Colonic mucosa (tissue), 4 donors: ENCODE measurements around the gene DNTT. TPM values are rescaled to one million over a fixed set of nuclear protein-coding genes. Genes with fewer than 3 reads are reported as not detected.

Source experiments
- DNase-seq: peaks from one replicate; pipeline ENCODE4 v3.0.0-alpha.2; 2020
- H3K27ac ChIP-seq: fragments of 200-600 bp; one replicate; pipeline ENCODE4 v1.8.0; 2021
- H3K27me3 ChIP-seq: fragments of 200-600 bp; one replicate; pipeline ENCODE4 v1.8.0; 2021
- H3K36me3 ChIP-seq: fragments of 200-600 bp; one replicate; pipeline ENCODE4 v1.8.0; 2021
- H3K4me1 ChIP-seq: fragments of 200-600 bp; one replicate; pipeline ENCODE4 v1.8.0; 2021; ENCODE audit warnings: mild to moderate bottlenecking
- H3K4me3 ChIP-seq: fragments of 200-600 bp; one replicate; pipeline ENCODE4 v1.8.0; 2021
- H3K9ac ChIP-seq, 2 donors: one replicate each; pipeline ENCODE4 v1.7.0; 2013; ENCODE audit warnings: control low read depth in 2 of 2, low read depth in 2 of 2, low read length in 2 of 2
- H3K9me3 ChIP-seq: fragments of 200-600 bp; one replicate; pipeline ENCODE4 v1.8.0; 2021
- CTCF ChIP-seq: fragments of 200-600 bp; IDR thresholded peaks from one replicate; pipeline ENCODE4 v1.8.0; 2022; ENCODE audit warnings: antibody characterized with exemption, mild to moderate bottlenecking
- intact Hi-C: fragments of 100-400 bp; cut with DNase I; formaldehyde crosslinking; loops from one replicate; pipeline ENCODE4 v1.14.1; 2022
- total RNA-seq, 2 donors: library from RNA; stranded (reverse); fragmentation: NEBNext Ultra II Directional in 1 of 2; extraction: Animal tissue kit (Norgen Biotek cat#: 25700) in 1 of 2; gene quantifications; one replicate each; pipeline ENCODE4 v1.2.1, GENCODE V29; 2021
- donor health status: healthy.
- donor health status: DM: no; HTN: no; CAD: no.
- donor health status: DM: no; HTN: no; CAD: no.

DNTT gene
- total RNA-seq, 2 donors from 2014 or later: not detected

GRCh38 chr10:96379758-96380157 is 75.5 kb downstream of the DNTT start:
- Histone ChIP-seq H3K4me1 (no peaks in the 10 kb centered on the region), H3K9ac (no peak overlapping the region), H3K36me3 (no peaks in the 10 kb centered on the region), H3K9me3 (no peaks in the 10 kb centered on the region), H3K4me3 (no peak overlapping the region), H3K27ac (no peak overlapping the region), H3K27me3 (no peaks in the 10 kb centered on the region)
- TF ChIP-seq CTCF: no peak
- DNase-seq: no peak
- intact Hi-C loops: no loop called here

- no peak for DNase-seq
- Histone ChIP-seq H3K27ac (no peak overlapping the region), H3K36me3 (no peaks in the 10 kb centered on the region), H3K4me1 (no peaks in the 10 kb centered on the region), H3K9ac (no peak overlapping the region), H3K4me3 (no peak overlapping the region), H3K27me3 (no peaks in the 10 kb centered on the region), H3K9me3 (no peaks in the 10 kb centered on the region)
- TF ChIP-seq CTCF: no peak
- intact Hi-C loops: no loop called here
These were observed 76.6 kb downstream of the DNTT start for GRCh38 chr10:96380821-96381220.

GRCh38 chr10:96384506-96384905 is 80.3 kb downstream of the DNTT start:
- Histone ChIP-seq H3K4me1 (no peaks in the 10 kb centered on the region), H3K27ac (no peak overlapping the region), H3K36me3 (no peaks in the 10 kb centered on the region), H3K4me3 (no peak overlapping the region), H3K27me3 (no peaks in the 10 kb centered on the region), H3K9ac (no peak overlapping the region), H3K9me3 (no peaks in the 10 kb centered on the region)
- no peak for TF ChIP-seq CTCF
- no peak for DNase-seq
- intact Hi-C loops: no loop called here

- intact Hi-C loops: no loop called here
- Histone ChIP-seq H3K27me3 (no peaks in the 10 kb centered on the region), H3K27ac (no peak overlapping the region), H3K4me1 (no peaks in the 10 kb centered on the region), H3K9ac (no peak overlapping the region), H3K36me3 (no peaks in the 10 kb centered on the region), H3K9me3 (no peaks in the 10 kb centered on the region), H3K4me3 (no peak overlapping the region)
- no peak for TF ChIP-seq CTCF
- DNase-seq: no peak
These were observed 82.9 kb downstream of the DNTT start for GRCh38 chr10:96387161-96387560.

- no peak for DNase-seq
- intact Hi-C loops: no loop called here
- H3K27me3 ChIP-seq: no peaks in the 10 kb centered on the region
These were observed 83.4 kb downstream of the DNTT start for GRCh38 chr10:96387601-96388000.

More at GRCh38 chr10:96387601-96388000, 83.4 kb downstream of the DNTT start:
- H3K4me3 ChIP-seq: no peak overlapping the region
- H3K9me3 ChIP-seq: no peaks in the 10 kb centered on the region
- H3K9ac ChIP-seq: no peak overlapping the region
- no peak overlapping the region for H3K27ac ChIP-seq
- no peaks in the 10 kb centered on the region for H3K4me1 ChIP-seq
- no peaks in the 10 kb centered on the region for H3K36me3 ChIP-seq
- no peak for TF ChIP-seq CTCF

Other genes starting within 250 kb of the DNTT start
- 10 to 100 TPM; 28.5 to 29.4 TPM for gene ZNF518A, start 174.1 kb upstream of the DNTT start, total RNA-seq
- 10 to 100 TPM; 13.5 to 24.0 TPM for gene BLNK, start 32.9 kb upstream of the DNTT start, total RNA-seq
- gene OPALIN, start 54.6 kb downstream of the DNTT start, total RNA-seq: not detected
- gene TLL2, start 209.5 kb downstream of the DNTT start, total RNA-seq: under 1 TPM; 0.30 to 0.45 TPM